ENCODE measurements around the gene TXNL4A.

DNA sequence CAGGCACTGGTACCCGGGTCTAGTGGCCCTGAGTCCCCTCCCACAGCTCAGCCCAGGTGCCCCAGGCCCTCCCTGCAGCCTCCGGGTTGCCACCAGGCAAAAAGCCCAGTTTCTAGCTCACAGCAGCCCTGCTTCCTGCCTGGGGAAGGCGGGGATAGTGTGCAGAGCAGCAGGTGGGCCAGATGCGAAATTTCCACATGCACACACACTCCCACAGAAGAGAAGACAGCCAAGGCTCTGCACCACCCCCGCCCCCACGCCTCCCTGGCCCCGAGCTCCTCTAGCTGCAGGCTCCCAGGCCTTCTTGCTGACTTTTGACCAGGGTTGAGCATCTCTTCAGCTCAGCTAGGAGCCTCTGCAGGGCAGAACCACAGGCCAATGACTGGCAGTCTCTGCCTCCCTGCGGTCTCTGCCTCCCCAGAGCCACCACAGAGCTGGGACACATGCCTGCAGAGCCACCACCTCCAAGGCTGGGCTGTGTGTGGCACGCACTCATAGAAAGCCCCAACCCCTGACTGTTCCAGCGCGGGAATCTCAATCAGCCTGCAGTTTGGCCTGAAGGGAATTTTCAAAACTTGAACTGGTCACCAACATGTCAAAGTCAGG lies 44.1 kb downstream of the TXNL4A start:
- TF ChIP-seq, protein P1, sequence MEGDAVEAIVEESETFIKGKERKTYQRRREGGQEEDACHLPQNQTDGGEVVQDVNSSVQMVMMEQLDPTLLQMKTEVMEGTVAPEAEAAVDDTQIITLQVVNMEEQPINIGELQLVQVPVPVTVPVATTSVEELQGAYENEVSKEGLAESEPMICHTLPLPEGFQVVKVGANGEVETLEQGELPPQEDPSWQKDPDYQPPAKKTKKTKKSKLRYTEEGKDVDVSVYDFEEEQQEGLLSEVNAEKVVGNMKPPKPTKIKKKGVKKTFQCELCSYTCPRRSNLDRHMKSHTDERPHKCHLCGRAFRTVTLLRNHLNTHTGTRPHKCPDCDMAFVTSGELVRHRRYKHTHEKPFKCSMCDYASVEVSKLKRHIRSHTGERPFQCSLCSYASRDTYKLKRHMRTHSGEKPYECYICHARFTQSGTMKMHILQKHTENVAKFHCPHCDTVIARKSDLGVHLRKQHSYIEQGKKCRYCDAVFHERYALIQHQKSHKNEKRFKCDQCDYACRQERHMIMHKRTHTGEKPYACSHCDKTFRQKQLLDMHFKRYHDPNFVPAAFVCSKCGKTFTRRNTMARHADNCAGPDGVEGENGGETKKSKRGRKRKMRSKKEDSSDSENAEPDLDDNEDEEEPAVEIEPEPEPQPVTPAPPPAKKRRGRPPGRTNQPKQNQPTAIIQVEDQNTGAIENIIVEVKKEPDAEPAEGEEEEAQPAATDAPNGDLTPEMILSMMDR (IDR thresholded peaks at IDR 0.05) = no peak
- no peak for TF ChIP-seq POLR2A (IDR thresholded peaks at IDR 0.05)
- TF ChIP-seq EP300 (IDR thresholded peaks at IDR 0.05) = no peak

Data from ovary (tissue), 3 donors.